WI38 (cell line): ENCODE data around the gene DAPK1.

Experiments
- H3K4me3 ChIP-seq: 2 replicates; pipeline ENCODE4 v1.5.1; 2011; ENCODE audit warnings: low read depth, mild to moderate bottlenecking, control low read depth, low read length
- CTCF ChIP-seq: IDR thresholded peaks from 2 replicates; pipeline ENCODE4 v1.5.1; 2012; ENCODE audit warnings: low read depth, mild to moderate bottlenecking, control low read depth, low read length

DAPK1 gene

GRCh38 chr9:87594194-87594593 lies 96.5 kb downstream of the DAPK1 start:
- TF ChIP-seq CTCF = no peak
- no peak overlapping the region for H3K4me3 ChIP-seq

GRCh38 chr9:87594662-87595061 lies 97.0 kb downstream of the DAPK1 start:
- H3K4me3 ChIP-seq = no peak overlapping the region
- no peak for TF ChIP-seq CTCF

- H3K4me3 ChIP-seq = no peak overlapping the region
- TF ChIP-seq CTCF = no peak
Measured at GRCh38 chr9:87595610-87596009, 97.9 kb downstream of the DAPK1 start.

- TF ChIP-seq CTCF = no peak
- H3K4me3 ChIP-seq = no peak overlapping the region
Measured at GRCh38 chr9:87596862-87597261, 99.2 kb downstream of the DAPK1 start.

- no peak overlapping the region for H3K4me3 ChIP-seq
- TF ChIP-seq CTCF = no peak
Measured at GRCh38 chr9:87597710-87598443, 100.2 kb downstream of the DAPK1 start.

GRCh38 chr9:87599901-87600610 lies 102.4 kb downstream of the DAPK1 start:
- no peak overlapping the region for H3K4me3 ChIP-seq
- no peak for TF ChIP-seq CTCF

- TF ChIP-seq CTCF = no peak
- H3K4me3 ChIP-seq = no peak overlapping the region
Measured at GRCh38 chr9:87601176-87601575, 103.5 kb downstream of the DAPK1 start.
